T-helper 2 cell treated with Interferon-gamma antibody and Interleukin-4, amounts not matched to agents 100 ng/mL and 5 ng/mL, for 36 hours (primary cell): ENCODE measurements around the gene SRM. TPM values are rescaled to one million over a fixed set of nuclear protein-coding genes. Genes with fewer than 3 reads are reported as not detected.
"Not testable (repeated sequence)": the region's sequence is repeated elsewhere in the genome, so short reads cannot be mapped to it uniquely, and the experiment has no call there.

Experiments used
- intact Hi-C: fragments of 100-400 bp; cut with micrococcal nuclease; formaldehyde crosslinking; loops from one replicate; pipeline ENCODE4 v1.15.1; 2023
- total RNA-seq: library from RNA; stranded (reverse); gene quantifications from 2 replicates; pipeline ENCODE4 v1.2.3, GENCODE V29; 2022

SRM gene
- total RNA-seq, 1 donor from 2014 or later: 146 TPM

GRCh38 chr1:11065796-11066195 lies 6.0 kb upstream of the SRM start:
- intact Hi-C loops: no loop called here

- intact Hi-C loops: loop anchor here (5.0 kb wide), 1 partner anchor 737 kb away; no protein-coding TSS in a partner anchor
Observed at GRCh38 chr1:11064942-11065341, 5.1 kb upstream of the SRM start.

DNA sequence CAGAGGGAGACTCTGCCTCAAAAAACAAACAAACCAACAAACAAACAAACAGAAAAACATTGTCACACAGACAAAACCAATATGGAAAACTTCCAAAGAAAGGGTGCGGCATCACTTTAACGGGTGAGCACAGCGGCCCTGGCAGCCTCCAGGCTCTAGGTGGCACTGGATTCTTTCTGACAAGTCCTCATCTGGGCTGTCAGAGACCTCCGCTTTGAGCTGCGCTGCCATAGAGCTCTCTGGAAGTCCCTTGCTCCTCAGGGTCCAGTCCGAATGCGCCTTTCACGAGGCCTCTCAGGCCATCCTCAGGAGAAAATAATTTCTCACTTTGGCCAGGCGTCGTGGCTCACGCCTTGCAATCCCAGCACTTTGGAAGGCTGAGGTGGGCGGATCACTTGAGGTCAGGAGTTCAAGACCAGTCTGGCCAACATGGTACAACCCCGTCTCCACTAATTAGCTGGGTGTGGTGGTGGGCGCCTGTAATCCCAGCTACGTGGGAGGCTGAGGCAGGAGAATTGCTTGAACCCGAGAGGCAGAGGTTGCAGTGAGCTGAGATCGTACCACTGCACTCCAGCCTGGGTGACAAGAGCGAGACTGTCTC lies 4.2 kb upstream of the SRM start:
- intact Hi-C loops: loop anchor here (5.0 kb wide), 1 partner anchor 738 kb away; no protein-coding TSS in a partner anchor

DNA sequence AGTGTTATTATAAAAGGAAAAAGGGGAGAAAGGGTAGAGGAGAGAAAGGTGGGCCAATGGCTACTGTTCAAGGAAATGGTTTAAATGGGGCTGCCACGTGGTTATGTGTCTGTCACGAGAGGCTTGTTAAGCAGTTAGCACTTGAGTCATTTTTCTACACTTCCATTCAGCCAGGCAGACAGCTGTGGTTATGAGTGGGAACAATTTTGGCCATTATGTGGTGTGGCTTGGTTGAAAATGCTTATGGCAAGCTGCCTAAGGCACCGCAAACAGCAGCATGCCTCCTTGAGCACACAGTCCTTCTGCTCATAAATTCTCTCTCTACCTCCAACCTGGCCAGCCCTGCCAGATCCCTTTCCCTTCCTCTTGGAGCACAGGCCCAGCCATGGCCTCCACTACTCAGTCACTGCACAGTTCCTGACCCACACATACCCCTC lies 3.2 kb upstream of the SRM start:
- intact Hi-C loops: loop anchor here (5.0 kb wide), 1 partner anchor 739 kb away; no protein-coding TSS in a partner anchor

GRCh38 chr1:11061652-11062365 lies 2.0 kb upstream of the SRM start:
- intact Hi-C loops: loop anchor here (2.0 to 5.0 kb wide), 2 partner anchors 37 to 740 kb away; partner anchors contain the start of gene EXOSC10

GRCh38 chr1:11059155-11059967 lies 457 bp downstream of the SRM start:
- intact Hi-C loops: no loop called here

DNA sequence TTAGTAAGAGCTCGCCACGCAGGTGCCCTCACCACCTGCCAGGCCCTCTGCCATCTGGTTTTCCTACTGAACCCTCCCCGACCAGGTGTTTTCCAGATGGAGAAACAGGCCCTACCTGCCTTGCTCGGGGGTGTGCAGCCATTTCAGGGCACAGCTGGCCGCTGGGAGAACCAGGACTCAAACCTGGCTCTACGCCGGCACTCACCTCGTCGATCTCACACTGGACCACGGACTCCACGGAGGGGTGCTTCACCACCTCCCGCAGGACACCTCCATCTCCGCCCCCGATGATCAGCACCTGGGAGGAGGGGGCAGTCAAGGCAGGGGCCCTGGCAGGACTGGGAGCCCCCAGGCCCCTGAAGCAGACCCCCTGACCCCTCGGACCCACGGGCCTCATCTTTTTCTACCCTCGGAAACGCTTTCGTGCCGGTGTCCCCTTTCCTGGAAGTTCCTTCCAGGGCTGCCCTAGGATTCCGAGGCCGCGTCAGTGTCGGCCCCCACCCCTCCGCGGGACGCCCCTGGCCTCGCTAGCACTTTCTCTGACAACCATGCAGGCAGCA lies 1.1 kb downstream of the SRM start:
- intact Hi-C loops: no loop called here

- intact Hi-C loops: no loop called here
Observed at GRCh38 chr1:11058026-11058425, 1.8 kb downstream of the SRM start.

DNA sequence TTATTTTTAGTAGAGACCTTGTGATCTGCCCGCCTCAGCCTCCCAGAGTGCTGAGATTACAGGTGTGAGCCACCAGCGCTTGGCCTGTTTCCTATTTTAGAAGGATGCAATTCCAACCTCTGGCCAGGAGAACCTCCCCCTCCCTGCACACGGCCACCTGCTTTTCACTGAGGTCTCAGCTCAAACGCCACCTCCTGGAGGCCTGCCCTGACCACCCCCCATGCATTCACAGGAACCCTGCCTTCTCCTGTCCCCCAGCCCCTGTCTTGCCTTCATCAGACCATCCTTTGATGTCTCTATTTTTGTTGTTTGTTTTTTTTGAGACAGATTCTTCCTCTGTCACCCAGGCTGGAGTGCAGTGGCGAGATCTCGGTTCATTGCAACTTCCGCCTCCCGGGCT lies 2.3 kb downstream of the SRM start:
- intact Hi-C loops: no loop called here

GRCh38 chr1:11056504-11056903 lies 3.3 kb downstream of the SRM start:
- intact Hi-C loops: no loop called here

- intact Hi-C loops: no loop called here
Observed at GRCh38 chr1:11055676-11056075, 4.1 kb downstream of the SRM start.

DNA sequence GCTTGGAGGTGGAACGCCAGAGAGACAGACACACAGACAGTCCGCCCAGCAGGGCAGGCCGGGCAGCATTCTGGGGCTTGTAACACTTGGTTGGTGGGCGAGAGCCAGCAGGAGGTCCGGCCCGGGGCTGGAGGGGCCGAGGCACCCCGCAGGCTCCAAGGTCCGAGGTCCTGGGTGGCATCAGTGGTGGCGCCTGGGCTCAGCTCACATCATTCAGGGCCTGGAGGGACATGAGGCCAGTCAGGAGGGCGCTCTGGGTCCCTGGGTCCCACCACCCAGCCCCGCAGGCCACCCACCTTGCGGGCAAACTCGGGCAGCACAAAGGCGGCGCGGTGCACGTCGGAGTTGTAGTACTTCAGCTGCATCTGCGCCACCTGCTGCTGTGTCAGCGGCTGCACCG lies 5.2 kb downstream of the SRM start:
- intact Hi-C loops: no loop called here

- intact Hi-C loops: no loop called here
Observed at GRCh38 chr1:11054181-11054580, 5.6 kb downstream of the SRM start.

GRCh38 chr1:11053758-11054137 lies 6.1 kb downstream of the SRM start:
- intact Hi-C loops: no loop called here

- intact Hi-C loops: no loop called here
Observed at GRCh38 chr1:11052839-11053757, 6.7 kb downstream of the SRM start.

DNA sequence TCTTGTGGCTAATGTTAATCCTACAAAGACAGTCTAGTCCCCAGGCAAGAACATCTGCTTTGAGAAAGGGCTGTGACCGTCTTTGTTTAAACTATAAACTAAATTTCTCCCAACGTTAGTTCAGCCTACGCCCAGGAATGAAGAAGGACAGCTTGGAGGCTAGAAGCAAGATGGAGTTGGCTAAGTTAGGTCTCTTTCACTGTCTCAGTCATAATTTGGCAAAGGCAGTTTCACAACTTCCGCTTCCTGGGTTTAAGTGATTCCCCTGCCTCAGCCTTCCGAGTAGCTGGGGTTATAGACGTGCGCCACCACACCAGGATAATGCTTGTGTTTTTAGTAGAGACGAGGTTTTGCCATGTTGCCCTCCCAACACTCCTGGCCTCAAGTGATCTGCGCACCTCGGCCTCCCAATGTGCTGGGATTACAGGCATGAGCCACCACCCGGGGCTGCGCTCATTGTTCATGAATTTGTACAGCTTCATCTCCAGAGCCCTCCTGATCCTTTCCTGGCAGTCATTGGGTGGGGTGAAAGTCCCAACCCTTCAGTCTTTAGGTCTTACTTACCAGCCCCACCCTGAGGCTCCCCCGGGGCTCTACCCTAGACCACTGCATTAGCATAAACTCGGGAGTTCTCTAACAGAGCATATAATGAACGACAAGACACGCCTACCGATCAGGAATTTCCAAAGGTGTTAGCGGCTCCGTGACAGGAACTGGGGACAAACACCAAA lies 7.9 kb downstream of the SRM start:
- intact Hi-C loops: no loop called here

DNA sequence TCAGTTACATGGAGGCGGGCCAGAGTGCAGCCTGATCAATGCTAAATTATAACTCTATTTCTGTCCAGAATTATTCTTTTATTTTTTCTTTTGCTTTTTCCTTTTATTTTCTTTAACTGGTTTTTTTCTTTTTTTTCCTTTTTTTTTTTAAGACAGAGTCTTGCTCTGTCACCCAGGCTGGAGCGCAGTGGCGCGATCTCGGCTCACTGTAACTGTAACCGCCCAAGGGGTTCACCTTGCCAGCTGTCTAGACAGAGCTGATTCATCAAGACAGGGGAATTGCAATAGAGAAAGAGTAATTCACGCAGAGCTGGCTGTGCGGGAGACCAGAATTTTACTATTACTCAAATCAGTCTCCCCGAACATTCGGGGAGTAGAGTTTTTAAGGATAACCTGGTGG lies 8.7 kb downstream of the SRM start:
- intact Hi-C loops: not testable (repeated sequence)

GRCh38 chr1:11046625-11047365 lies 13.0 kb downstream of the SRM start, which contains the start of gene MASP2:
Gene MASP2 (minus strand): TSS chr1:11047239. CDS start chr1:11047207, 32 bp downstream.
- intact Hi-C loops: no loop called here

- intact Hi-C loops: no loop called here
Observed at GRCh38 chr1:11046270-11046566, 13.6 kb downstream of the SRM start.
